Keratinocyte (primary cell): ENCODE results near the gene SETD2.

ENCODE experiments used
- CTCF ChIP-seq, 3 experiments: IDR thresholded peaks in 1 of 3; conservative IDR thresholded peaks in 1 of 3; optimal IDR thresholded peaks in 1 of 3; 2 replicates in 2 of 3; 3 replicates in 1 of 3; pipeline versions ENCODE3 to v1.5.1; 2011; ENCODE audit warnings: low read length in 3 of 3, mild to moderate bottlenecking in 3 of 3, moderate library complexity in 2 of 3, control low read depth in 1 of 3, inconsistent platforms in 1 of 3; ENCODE audit not compliant: insufficient read depth in 2 of 3; ENCODE audit errors: extremely low read depth in 1 of 3
- EZH2 ChIP-seq: IDR thresholded peaks from one replicate; pipeline ENCODE4 v1.6.1; 2012; ENCODE audit warnings: inconsistent platforms, mild to moderate bottlenecking, low read length, moderate library complexity

GRCh38 chr3:47028146-47028545 is 135.8 kb downstream of the SETD2 start:
- TF ChIP-seq CTCF (optimal IDR thresholded peaks at IDR 0.05 in 1 of 3, IDR thresholded peaks at IDR 0.05 in 1 of 3, conservative IDR thresholded peaks at IDR 0.05 in 1 of 3; ENCODE audit: extremely low read depth in 1 of 3, insufficient read depth in 2 of 3, low read length in 3 of 3): no peak
- no peak for TF ChIP-seq EZH2
